HepG2 (cell line): ENCODE measurements around the gene DPY19L3. TPM values are rescaled to one million over a fixed set of nuclear protein-coding genes. Genes with fewer than 3 reads are reported as not detected.
A peak's percentile ranks its signal among the peaks of the same experiment; 100 is the strongest.

ENCODE experiments used
- FOSL2 ChIP-seq: sonication (generic); formaldehyde crosslinking; IDR thresholded peaks from 2 replicates; pipeline ENCODE4 v1.4.0; 2020; ENCODE audit warnings: missing genetic modification reagents
- GABPA ChIP-seq, 2 experiments: IDR thresholded peaks; 2 replicates each; pipeline ENCODE4 v1.6.1; 2011 to 2016; ENCODE audit warnings: low read depth in 2 of 2, low read length in 1 of 2, missing biosample characterization in 1 of 2, missing genetic modification characterization in 1 of 2
- HOXD1 ChIP-seq: sonication (generic); formaldehyde crosslinking; IDR thresholded peaks from 2 replicates; pipeline ENCODE4 v1.5.0; 2020; ENCODE audit warnings: missing genetic modification reagents
- MED1 ChIP-seq: sonication (generic); formaldehyde crosslinking; IDR thresholded peaks from 2 replicates; pipeline ENCODE4 v1.4.0; 2020; ENCODE audit warnings: missing genetic modification reagents
- NR2F1 ChIP-seq, 2 experiments: fragments of 450-650 bp in 1 of 2; formaldehyde crosslinking in 1 of 2; IDR thresholded peaks; 2 replicates each; pipeline versions ENCODE4 v1.5.0 to v1.6.1; 2016 to 2020; ENCODE audit warnings: mild to moderate bottlenecking in 1 of 2, missing compliant biosample characterization in 1 of 2, missing genetic modification reagents in 1 of 2, moderate library complexity in 1 of 2
- NR2F6 ChIP-seq, 2 experiments: IDR thresholded peaks; 2 replicates each; pipeline ENCODE4 v1.6.1; 2016; ENCODE audit warnings: antibody characterized with exemption in 1 of 2, mild to moderate bottlenecking in 1 of 2
- PATZ1 ChIP-seq: sonication (generic); formaldehyde crosslinking; IDR thresholded peaks from 2 replicates; pipeline ENCODE4 v1.4.0; 2020; ENCODE audit warnings: missing genetic modification reagents
- PHF20 ChIP-seq: sonication (generic); formaldehyde crosslinking; IDR thresholded peaks from 2 replicates; pipeline ENCODE4 v1.5.0; 2020; ENCODE audit warnings: mild to moderate bottlenecking, missing genetic modification reagents
- RARA ChIP-seq: IDR thresholded peaks from 2 replicates; pipeline ENCODE4 v1.6.1; 2016; ENCODE audit warnings: missing genetic modification reagents, missing compliant biosample characterization
- SIX1 ChIP-seq: sonication (generic); formaldehyde crosslinking; IDR thresholded peaks from 2 replicates; pipeline ENCODE4 v1.4.0; 2020; ENCODE audit warnings: missing genetic modification reagents, borderline replicate concordance
- SKIL ChIP-seq: sonication (generic); formaldehyde crosslinking; IDR thresholded peaks from 2 replicates; pipeline ENCODE4 v1.8.0; 2022; ENCODE audit warnings: missing genetic modification reagents, mild to moderate bottlenecking, moderate library complexity, borderline replicate concordance
- SRSF1 ChIP-seq: fragments of 200-400 bp; formaldehyde crosslinking; optimal IDR thresholded peaks from 2 replicates; pipeline ENCODE3; 2017; ENCODE audit warnings: mild to moderate bottlenecking, low read depth, low read length, moderate library complexity
- TEAD3 ChIP-seq: optimal IDR thresholded peaks from 2 replicates; pipeline ENCODE3; 2016; ENCODE audit warnings: borderline replicate concordance
- ZBTB33 ChIP-seq: sonication (generic); formaldehyde crosslinking; IDR thresholded peaks from 2 replicates; pipeline ENCODE4 v1.4.0; 2020; ENCODE audit warnings: missing genetic modification reagents
- ZBTB44 ChIP-seq: sonication (generic); formaldehyde crosslinking; IDR thresholded peaks from 2 replicates; pipeline ENCODE4 v1.4.0; 2020; ENCODE audit warnings: missing genetic modification reagents
- ZNF12 ChIP-seq: sonication (generic); formaldehyde crosslinking; IDR thresholded peaks from 2 replicates; pipeline ENCODE4 v1.5.0; 2020; ENCODE audit warnings: missing genetic modification reagents
- ZNF564 ChIP-seq: sonication (generic); formaldehyde crosslinking; IDR thresholded peaks from 2 replicates; pipeline ENCODE4 v1.8.1; 2023; ENCODE audit warnings: mild to moderate bottlenecking, missing genetic modification reagents
- ZNF7 ChIP-seq: IDR thresholded peaks from 2 replicates; pipeline ENCODE4 v1.6.1; 2016; ENCODE audit warnings: missing biosample characterization, missing genetic modification reagents
- ZNF709 ChIP-seq: sonication (generic); formaldehyde crosslinking; IDR thresholded peaks from 2 replicates; pipeline ENCODE4 v1.5.0; 2020; ENCODE audit warnings: mild to moderate bottlenecking, missing genetic modification reagents
- ZSCAN25 ChIP-seq: sonication (generic); formaldehyde crosslinking; IDR thresholded peaks from 2 replicates; pipeline ENCODE4 v1.8.0; 2022; ENCODE audit warnings: mild to moderate bottlenecking, missing genetic modification reagents
- polyA plus RNA-seq, 8 experiments: library from polyadenylated mRNA; depleted of rRNA in 3 of 8; stranded (reverse) in 7 of 8; unstranded in 1 of 8; fragments of >200 nt; fragmentation: Illumina TruSeq in 4 of 8; extraction: Trizol in 4 of 8; gene quantifications; 2 replicates each; pipeline versions ENCODE4 v1.2.1 to v1.2.3, GENCODE V29; 2011 to 2016; ENCODE audit warnings: low read depth in 4 of 8, missing spikeins in 1 of 8, mixed read lengths in 1 of 8; ENCODE audit not compliant: insufficient read depth in 1 of 8
- total RNA-seq, 5 experiments: library from RNA; depleted of rRNA; stranded (reverse); fragments of >200 nt; fragmentation: Illumina TruSeq; extraction: Trizol; gene quantifications; 2 replicates each; pipeline ENCODE4 v1.2.3, GENCODE V29; 2016; ENCODE audit warnings: low read depth in 1 of 5

DPY19L3 gene
- total and polyA plus RNA-seq, 2 of the 13 experiments (the other 11 are each of a cell fraction or from before 2014, with no cell fraction given), result 21.6 to 25.2 TPM

- TF ChIP-seq SKIL (CRISPR knock-in tag) (no peak), ZSCAN25 (CRISPR knock-in tag) (no peak), NR2F6 (IDR thresholded peaks at IDR 0.05) (peak; percentile 74), NR2F6 (CRISPR knock-in tag; IDR thresholded peaks at IDR 0.05) (peak; percentile 78), RARA (CRISPR knock-in tag) (peak; percentile 58), ZBTB33 (no peak), SRSF1 (no peak), HOXD1 (CRISPR knock-in tag) (no peak), NR2F1 (CRISPR knock-in tag; IDR thresholded peaks at IDR 0.05) (peak in 1 of 2 experiments; percentile 89; a peak in 2 of 4 replicates), SIX1 (CRISPR knock-in tag) (peak; percentile 70; the same call in 1 of the 2 replicates), PATZ1 (CRISPR knock-in tag) (peak; percentile 76), GABPA (IDR thresholded peaks at IDR 0.05; ENCODE audit: low read depth, low read length) (no peak), GABPA (CRISPR knock-in tag; IDR thresholded peaks at IDR 0.05; ENCODE audit: low read depth) (0 out of 2 replicates have a peak, but pooled peaks have one; percentile 3), ZNF564 (CRISPR knock-in tag) (peak; percentile 100), FOSL2 (CRISPR knock-in tag) (peak; percentile 39; the same call in 1 of the 2 replicates), TEAD3 (CRISPR knock-in tag) (peak; percentile 77), PHF20 (CRISPR knock-in tag) (no peak), ZNF12 (CRISPR knock-in tag) (peak; percentile 98), ZNF7 (CRISPR knock-in tag) (peak; percentile 59; the same call in 1 of the 2 replicates), ZBTB44 (no peak), ZNF709 (CRISPR knock-in tag) (0 out of 2 replicates have a peak, but pooled peaks have one; percentile 19), MED1 (CRISPR knock-in tag) (peak; percentile 39)
Measured at GRCh38 chr19:32372726-32373517, 32.6 kb upstream of the DPY19L3 start (continued).
